H1 (cell line): ENCODE results near the gene NPHP3.

Experiments used
- CTCF ChIP-seq, 3 experiments: IDR thresholded peaks; 1 replicate in 2 of 3; 2 replicates in 1 of 3; pipeline versions ENCODE4 v1.5.1 to v1.6.1; 2011; ENCODE audit warnings: low read length in 3 of 3, mild to moderate bottlenecking in 3 of 3, inconsistent platforms in 2 of 3, low read depth in 1 of 3, moderate library complexity in 1 of 3; ENCODE audit not compliant: insufficient read depth in 1 of 3; ENCODE audit errors: control extremely low read depth in 1 of 3
- POLR2A ChIP-seq, 2 experiments: IDR thresholded peaks; 1 replicate in 1 of 2; 2 replicates in 1 of 2; pipeline ENCODE4 v1.6.1; 2011; ENCODE audit warnings: low read depth in 2 of 2, low read length in 2 of 2, mild to moderate bottlenecking in 2 of 2; ENCODE audit errors: control extremely low read depth in 1 of 2
- POLR2AphosphoS5 ChIP-seq: IDR thresholded peaks from 2 replicates; pipeline ENCODE4 v1.6.1; 2011; ENCODE audit warnings: low read depth, low read length
- USF2 ChIP-seq: IDR thresholded peaks from 2 replicates; pipeline ENCODE4 v1.6.1; 2011; ENCODE audit warnings: low read length, improper control_type of control experiment

- TF ChIP-seq POLR2A (IDR thresholded peaks at IDR 0.05; ENCODE audit: control extremely low read depth in 1 of 2, low read depth in 2 of 2, low read length in 2 of 2) (no peak), USF2 (no peak), CTCF (IDR thresholded peaks at IDR 0.05; ENCODE audit: control extremely low read depth in 1 of 3, insufficient read depth in 1 of 3, low read depth in 1 of 3, low read length in 3 of 3) (no peak), POLR2AphosphoS5 (no peak)
Measured at GRCh38 chr3:132635052-132635451, 87.2 kb downstream of the NPHP3 start.
